HAP-1 (cell line): ENCODE results near the gene CFAP299.

ENCODE experiments used
- DNase-seq, 2 experiments: peaks; one replicate each; pipeline ENCODE4 v3.0.0-alpha.2; 2016 to 2020; ENCODE audit warnings: low spot score in 2 of 2
- H3K27me3 ChIP-seq: fragments of 250-450 bp; sonication (Bioruptor Pico); 2 replicates; pipeline ENCODE4 v1.5.1; 2020; ENCODE audit warnings: low read depth, mild to moderate bottlenecking, moderate library complexity
- H3K36me3 ChIP-seq: fragments of 250-450 bp; sonication (Bioruptor Pico); replicated peaks from 2 replicates; pipeline ENCODE4 v1.5.1; 2020; ENCODE audit warnings: mild to moderate bottlenecking
- H3K4me1 ChIP-seq: fragments of 250-450 bp; sonication (Bioruptor Pico); 2 replicates; pipeline ENCODE4 v1.5.1; 2020; ENCODE audit warnings: mild to moderate bottlenecking
- H3K4me3 ChIP-seq: fragments of 250-450 bp; sonication (Bioruptor Pico); 2 replicates; pipeline ENCODE4 v1.5.1; 2020; ENCODE audit warnings: mild to moderate bottlenecking, moderate library complexity
- H3K9me3 ChIP-seq: fragments of 250-450 bp; sonication (Bioruptor Pico); 2 replicates; pipeline ENCODE4 v1.5.1; 2020; ENCODE audit warnings: mild to moderate bottlenecking, moderate library complexity
- in situ Hi-C: fragments of 300-500 bp; cut with MboI; formaldehyde crosslinking; loops from 3 replicates; pipeline ENCODE4 v1.14.3; 2020; ENCODE audit warnings: low sequenced_read_pairs, inconsistent platforms, mixed read lengths

Gene CFAP299

GRCh38 chr4:80538276-80538926 lies 202.9 kb downstream of the CFAP299 start:
- Histone ChIP-seq H3K4me1 (peaks cover 15% of the 10 kb centered on the region), H3K27me3 (no peaks in the 10 kb centered on the region), H3K4me3 (no peak overlapping the region), H3K9me3 (no peaks in the 10 kb centered on the region), H3K36me3 (no peaks in the 10 kb centered on the region)
- DNase-seq: no peak
- in situ Hi-C loops: no loop called here

- H3K36me3 ChIP-seq: no peaks in the 10 kb centered on the region
- in situ Hi-C loops: no loop called here
These were observed 203.7 kb downstream of the CFAP299 start for GRCh38 chr4:80539190-80539589.

GRCh38 chr4:80540349-80540748 lies 204.8 kb downstream of the CFAP299 start:
- DNase-seq: no peak

More at GRCh38 chr4:80539190-80539589, 203.7 kb downstream of the CFAP299 start:
- no peaks in the 10 kb centered on the region for H3K9me3 ChIP-seq
- no peak for DNase-seq
- H3K4me3 ChIP-seq: no peak overlapping the region
- peaks cover 9% of the 10 kb centered on the region for H3K4me1 ChIP-seq
- H3K27me3 ChIP-seq: no peaks in the 10 kb centered on the region

GRCh38 chr4:80540785-80541469 lies 205.4 kb downstream of the CFAP299 start:
- DNase-seq: no peak
- H3K9me3 ChIP-seq: no peaks in the 10 kb centered on the region
- in situ Hi-C loops: no loop called here
- peaks cover 9% of the 10 kb centered on the region for H3K4me1 ChIP-seq
- H3K27me3 ChIP-seq: no peaks in the 10 kb centered on the region
- H3K4me3 ChIP-seq: no peak overlapping the region
- no peaks in the 10 kb centered on the region for H3K36me3 ChIP-seq

More at GRCh38 chr4:80540349-80540748, 204.8 kb downstream of the CFAP299 start:
- Histone ChIP-seq H3K4me3 (no peak overlapping the region), H3K9me3 (no peaks in the 10 kb centered on the region), H3K36me3 (no peaks in the 10 kb centered on the region), H3K4me1 (peaks cover 9% of the 10 kb centered on the region), H3K27me3 (no peaks in the 10 kb centered on the region)
- in situ Hi-C loops: no loop called here

- Histone ChIP-seq H3K4me1 (peaks cover 9% of the 10 kb centered on the region), H3K36me3 (no peaks in the 10 kb centered on the region), H3K27me3 (no peaks in the 10 kb centered on the region), H3K9me3 (no peaks in the 10 kb centered on the region), H3K4me3 (no peak overlapping the region)
- DNase-seq: no peak
- in situ Hi-C loops: no loop called here
These were observed 207.2 kb downstream of the CFAP299 start for GRCh38 chr4:80542747-80543146.

- Histone ChIP-seq H3K36me3 (no peaks in the 10 kb centered on the region), H3K27me3 (no peaks in the 10 kb centered on the region), H3K4me1 (no peaks in the 10 kb centered on the region), H3K4me3 (no peak overlapping the region), H3K9me3 (no peaks in the 10 kb centered on the region; the same call in 1 of the 2 replicates)
- in situ Hi-C loops: no loop called here
- DNase-seq: no peak
These were observed 224.8 kb downstream of the CFAP299 start for GRCh38 chr4:80560337-80560736.

GRCh38 chr4:80566203-80566872 lies 230.8 kb downstream of the CFAP299 start:
- no peaks in the 10 kb centered on the region for H3K27me3 ChIP-seq
- 0 out of 2 replicates have a peak, but pooled peaks cover 2% of the 10 kb centered on the region for H3K4me1 ChIP-seq
- DNase-seq: no peak
- H3K9me3 ChIP-seq: no peaks in the 10 kb centered on the region
- no peak overlapping the region for H3K4me3 ChIP-seq
- no peaks in the 10 kb centered on the region for H3K36me3 ChIP-seq
- in situ Hi-C loops: no loop called here

- in situ Hi-C loops: no loop called here
- Histone ChIP-seq H3K4me3 (no peak overlapping the region), H3K27me3 (no peaks in the 10 kb centered on the region), H3K4me1 (0 out of 2 replicates have a peak, but pooled peaks cover 2% of the 10 kb centered on the region), H3K36me3 (no peaks in the 10 kb centered on the region), H3K9me3 (no peaks in the 10 kb centered on the region)
- no peak for DNase-seq
These were observed 233.4 kb downstream of the CFAP299 start for GRCh38 chr4:80568891-80569290.

- no peaks in the 10 kb centered on the region for H3K36me3 ChIP-seq
- DNase-seq: no peak
- in situ Hi-C loops: no loop called here
- no peaks in the 10 kb centered on the region for H3K27me3 ChIP-seq
- no peak overlapping the region for H3K4me3 ChIP-seq
- H3K4me1 ChIP-seq: no peaks in the 10 kb centered on the region
- no peaks in the 10 kb centered on the region for H3K9me3 ChIP-seq
These were observed 241.3 kb downstream of the CFAP299 start for GRCh38 chr4:80576796-80577195.

- no peaks in the 10 kb centered on the region for H3K27me3 ChIP-seq
- no peak overlapping the region for H3K4me3 ChIP-seq
- H3K4me1 ChIP-seq: no peaks in the 10 kb centered on the region
- DNase-seq: no peak
- H3K9me3 ChIP-seq: no peaks in the 10 kb centered on the region
- in situ Hi-C loops: no loop called here
- no peaks in the 10 kb centered on the region for H3K36me3 ChIP-seq
These were observed 242.5 kb downstream of the CFAP299 start for GRCh38 chr4:80578001-80578400.

- no peaks in the 10 kb centered on the region; the same call in 1 of the 2 replicates for H3K4me1 ChIP-seq
- DNase-seq: peak in 1 of 2 experiments; percentile 49
- H3K27me3 ChIP-seq: no peaks in the 10 kb centered on the region
- H3K4me3 ChIP-seq: no peak overlapping the region
- no peaks in the 10 kb centered on the region for H3K36me3 ChIP-seq
- in situ Hi-C loops: no loop called here
- no peaks in the 10 kb centered on the region for H3K9me3 ChIP-seq
These were observed 250.0 kb downstream of the CFAP299 start for GRCh38 chr4:80585542-80585941.

- no peaks in the 10 kb centered on the region for H3K36me3 ChIP-seq
These were observed 251.2 kb downstream of the CFAP299 start for GRCh38 chr4:80586716-80587115.

GRCh38 chr4:80587871-80588385 lies 252.4 kb downstream of the CFAP299 start:
- H3K9me3 ChIP-seq: no peaks in the 10 kb centered on the region
- H3K4me1 ChIP-seq: no peaks in the 10 kb centered on the region; the same call in 1 of the 2 replicates
- in situ Hi-C loops: no loop called here

More at GRCh38 chr4:80586716-80587115, 251.2 kb downstream of the CFAP299 start:
- Histone ChIP-seq H3K4me1 (no peaks in the 10 kb centered on the region; the same call in 1 of the 2 replicates), H3K27me3 (no peaks in the 10 kb centered on the region), H3K9me3 (no peaks in the 10 kb centered on the region), H3K4me3 (no peak overlapping the region)
- DNase-seq: no peak
- in situ Hi-C loops: no loop called here

GRCh38 chr4:80592950-80593349 lies 257.4 kb downstream of the CFAP299 start:
- no peak for DNase-seq
- H3K4me1 ChIP-seq: no peaks in the 10 kb centered on the region
- no peak overlapping the region for H3K4me3 ChIP-seq
- no peaks in the 10 kb centered on the region for H3K27me3 ChIP-seq
- H3K9me3 ChIP-seq: no peaks in the 10 kb centered on the region
- in situ Hi-C loops: no loop called here
- no peaks in the 10 kb centered on the region for H3K36me3 ChIP-seq

More at GRCh38 chr4:80587871-80588385, 252.4 kb downstream of the CFAP299 start:
- Histone ChIP-seq H3K4me3 (no peak overlapping the region), H3K27me3 (no peaks in the 10 kb centered on the region), H3K36me3 (no peaks in the 10 kb centered on the region)
- no peak for DNase-seq
